A172 (cell line): ENCODE measurements around the gene TNFRSF1B. TPM values are rescaled to one million over a fixed set of nuclear protein-coding genes. Genes with fewer than 3 reads are reported as not detected.
A peak's percentile ranks its signal among the peaks of the same experiment; 100 is the strongest.

ENCODE experiments used
- DNase-seq: peaks from one replicate; pipeline ENCODE4 v3.0.0-alpha.2; 2015; ENCODE audit warnings: low spot score
- total RNA-seq: library from RNA; depleted of rRNA; stranded (reverse); fragments of >200 nt; shearing (Covaris generic); gene quantifications from 2 replicates; pipeline ENCODE4 v1.2.3, GENCODE V29; 2014; rRNA removed

Gene TNFRSF1B
- total RNA-seq, result not detected in 2 replicates

- DNase-seq, result no peak
Measured at GRCh38 chr1:12166834-12167492, at the start of gene TNFRSF1B. Gene TNFRSF1B (plus strand): TSS chr1:12166991. CDS start chr1:12167092, 101 bp downstream.

DNA sequence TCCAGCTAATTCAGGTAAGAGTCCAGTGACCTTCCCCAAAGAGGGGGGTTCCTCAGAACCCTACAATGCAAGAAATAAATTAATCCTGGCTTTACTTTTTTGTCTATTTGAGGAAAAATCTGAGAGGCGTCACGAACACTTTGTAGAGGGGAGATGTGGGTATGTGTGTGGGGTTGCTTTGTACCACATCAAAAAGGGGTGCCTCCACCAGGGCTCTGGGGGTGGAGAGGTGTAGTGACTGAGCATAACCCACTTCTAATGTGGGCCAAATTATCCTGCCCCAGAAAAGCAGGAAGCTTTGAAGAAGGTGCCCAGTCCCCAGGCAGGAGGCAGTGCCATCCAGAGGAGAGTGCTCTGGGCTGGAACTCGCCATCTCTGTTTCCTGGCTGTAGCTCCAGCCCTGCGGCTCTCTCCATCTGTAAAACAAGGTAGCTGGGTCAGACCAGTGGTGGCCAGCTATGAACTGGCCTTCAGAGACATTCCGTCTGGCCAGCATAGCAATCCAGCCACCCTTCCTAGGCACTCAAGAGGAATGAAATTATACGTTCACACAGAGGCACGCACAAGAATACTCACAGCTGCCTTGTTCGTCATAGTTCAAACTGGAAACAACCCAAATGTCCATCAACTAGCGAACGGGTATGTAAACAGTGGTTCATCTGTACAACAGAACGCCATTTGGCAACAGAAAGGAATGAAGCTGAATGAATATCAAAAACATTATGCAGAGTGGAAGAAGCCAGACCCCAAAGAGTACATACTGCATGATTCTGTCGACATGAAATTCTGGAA, 45.4 kb upstream of the TNFRSF1B start:
- DNase-seq, result no peak

DNA sequence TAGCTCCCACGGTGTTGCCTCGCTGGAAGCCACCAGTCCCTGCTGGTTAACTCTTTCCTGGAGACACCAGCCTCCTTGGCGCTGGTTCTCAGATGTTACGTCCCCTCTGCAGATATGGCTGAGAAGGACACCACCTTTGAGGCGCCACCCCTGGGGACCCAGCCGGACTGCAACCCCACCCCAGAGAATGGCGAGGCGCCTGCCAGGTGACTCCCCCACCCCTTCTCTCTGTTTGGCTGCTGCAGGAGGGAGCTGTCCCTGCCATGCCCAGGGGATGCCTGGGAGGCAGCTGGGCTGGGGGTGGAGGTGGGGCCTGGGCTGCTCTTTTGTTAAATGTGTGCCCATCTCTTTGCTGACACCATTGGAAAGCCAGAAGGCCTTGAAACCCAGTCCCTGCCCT, 43.6 kb upstream of the TNFRSF1B start:
- DNase-seq, result no peak

DNA sequence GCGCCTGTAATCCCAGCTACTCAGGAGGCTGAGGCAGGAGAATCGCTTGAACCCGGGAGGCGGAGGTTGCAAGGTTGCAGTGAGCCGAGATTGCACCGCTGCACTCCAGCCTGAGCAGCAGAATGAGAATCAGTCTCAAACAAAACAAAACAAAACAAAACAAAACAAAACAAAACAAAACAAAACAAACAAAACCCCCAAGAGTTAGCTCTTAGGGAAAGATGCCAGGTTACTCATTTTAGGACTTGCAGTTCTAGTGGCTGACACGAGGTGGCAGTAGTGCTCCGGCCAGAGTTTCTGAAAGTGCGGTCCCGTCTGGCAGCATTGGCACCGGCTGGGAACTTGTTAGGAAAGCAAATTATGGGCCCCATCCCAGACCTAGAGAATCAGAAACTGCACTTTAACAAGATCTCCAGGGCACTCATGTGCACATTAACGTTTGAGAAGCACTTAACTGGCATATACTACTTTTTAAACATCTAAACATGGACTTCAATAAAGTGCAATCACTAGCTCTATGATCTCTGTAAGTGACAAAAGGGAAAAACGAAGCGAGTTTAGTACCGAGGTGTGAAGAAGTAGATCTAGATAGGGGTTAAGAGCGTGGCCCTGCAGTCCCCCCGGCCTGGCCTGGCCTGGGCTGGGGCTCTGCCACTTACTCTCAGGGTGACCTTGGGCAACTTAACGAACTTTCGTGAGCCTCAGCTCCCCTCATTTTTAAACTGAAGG, 41.9 kb upstream of the TNFRSF1B start:
- DNase-seq, result peak; percentile 24

GRCh38 chr1:12125422-12126355, 41.1 kb upstream of the TNFRSF1B start:
- no peak for DNase-seq

GRCh38 chr1:12126781-12127180, 40.0 kb upstream of the TNFRSF1B start:
- DNase-seq, result no peak

DNA sequence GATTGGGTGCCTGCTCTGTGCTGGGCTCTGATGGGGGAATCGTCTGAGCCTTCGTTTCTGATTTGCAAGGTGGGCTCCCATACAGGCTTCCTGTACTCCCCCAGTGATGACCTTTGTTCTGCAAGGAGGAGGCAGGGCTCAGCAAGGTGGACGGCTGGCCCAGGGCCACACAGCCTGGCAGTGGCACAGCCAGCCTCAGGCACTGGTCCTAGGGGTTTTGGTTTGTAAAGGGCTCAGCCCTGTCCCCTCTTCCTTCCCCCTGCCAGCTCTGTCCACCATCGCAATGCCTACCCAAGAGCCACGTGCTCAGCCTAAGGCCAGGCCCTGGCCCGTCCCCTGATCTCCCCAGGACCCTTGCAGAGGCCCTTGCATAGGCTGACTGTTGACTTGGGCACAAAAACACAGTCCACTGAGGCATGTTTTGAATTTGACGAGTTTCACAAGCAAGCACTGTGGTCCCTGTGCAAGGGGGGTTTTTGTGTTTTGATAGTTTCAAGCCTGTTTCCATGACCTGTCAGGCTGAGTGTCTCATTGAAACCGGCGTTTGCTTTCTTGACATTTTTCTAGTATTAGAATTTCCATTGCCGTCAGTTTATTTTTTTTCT, 39.5 kb upstream of the TNFRSF1B start:
- no peak for DNase-seq

GRCh38 chr1:12128120-12128519, 38.7 kb upstream of the TNFRSF1B start:
- DNase-seq, result no peak

GRCh38 chr1:12129624-12130023, 37.2 kb upstream of the TNFRSF1B start:
- DNase-seq, result no peak

GRCh38 chr1:12130466-12131130, 36.2 kb upstream of the TNFRSF1B start:
- no peak for DNase-seq

GRCh38 chr1:12132078-12132477, 34.7 kb upstream of the TNFRSF1B start:
- DNase-seq, result peak; percentile 34

- no peak for DNase-seq
Measured at GRCh38 chr1:12134716-12135115, 32.1 kb upstream of the TNFRSF1B start.

DNA sequence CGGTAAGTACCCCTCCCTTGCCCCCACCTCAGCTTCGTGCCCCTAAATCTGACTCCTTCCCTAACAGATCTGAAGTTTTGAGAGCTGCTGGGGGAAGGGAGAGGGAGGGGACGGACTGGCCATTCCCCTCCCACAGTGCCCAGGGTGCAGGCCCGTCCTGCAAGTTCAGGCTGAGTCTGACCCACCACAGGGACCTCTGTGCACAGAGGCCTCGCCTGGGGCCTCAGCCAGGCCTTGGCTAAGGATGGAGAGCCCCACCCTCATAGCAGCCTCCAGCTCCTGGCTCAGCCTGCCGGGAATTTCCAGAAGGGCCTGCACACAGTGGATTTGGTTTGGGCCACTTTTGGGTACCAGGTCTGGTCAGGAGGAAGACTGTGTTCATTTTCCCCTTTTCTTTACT, 31.2 kb upstream of the TNFRSF1B start:
- no peak for DNase-seq

DNA sequence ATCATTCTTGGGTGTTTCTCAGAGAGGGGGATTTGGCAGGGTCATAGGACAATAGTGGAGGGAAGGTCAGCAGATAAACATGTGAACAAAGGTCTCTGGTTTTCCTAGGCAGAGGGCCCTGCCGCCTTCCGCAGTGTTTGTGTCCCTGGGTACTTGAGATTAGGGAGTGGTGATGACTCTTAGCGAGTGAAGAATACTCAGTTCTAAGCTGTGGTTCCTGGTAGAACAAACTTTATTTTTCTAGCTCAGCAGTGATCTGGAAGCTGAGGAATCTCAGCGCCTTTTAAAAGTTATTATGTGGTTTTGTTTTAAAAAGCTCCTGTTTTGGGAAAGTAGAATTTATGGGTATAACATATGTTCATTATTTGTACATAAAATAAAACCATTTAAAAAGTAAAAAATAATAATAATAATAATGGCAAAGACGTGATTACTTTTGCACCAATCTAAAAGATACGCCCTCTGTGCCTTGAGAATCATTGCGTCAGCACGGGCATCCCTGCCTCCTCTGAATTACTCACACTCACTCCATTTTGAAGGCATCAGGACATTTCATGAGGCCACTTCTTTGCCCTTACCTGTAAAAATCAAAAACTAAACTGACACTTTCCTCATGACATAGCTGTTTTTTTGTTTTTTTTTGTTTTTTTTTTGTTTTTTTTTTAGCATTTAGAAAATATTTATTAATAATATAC, 29.7 kb upstream of the TNFRSF1B start:
- DNase-seq, result no peak

DNA sequence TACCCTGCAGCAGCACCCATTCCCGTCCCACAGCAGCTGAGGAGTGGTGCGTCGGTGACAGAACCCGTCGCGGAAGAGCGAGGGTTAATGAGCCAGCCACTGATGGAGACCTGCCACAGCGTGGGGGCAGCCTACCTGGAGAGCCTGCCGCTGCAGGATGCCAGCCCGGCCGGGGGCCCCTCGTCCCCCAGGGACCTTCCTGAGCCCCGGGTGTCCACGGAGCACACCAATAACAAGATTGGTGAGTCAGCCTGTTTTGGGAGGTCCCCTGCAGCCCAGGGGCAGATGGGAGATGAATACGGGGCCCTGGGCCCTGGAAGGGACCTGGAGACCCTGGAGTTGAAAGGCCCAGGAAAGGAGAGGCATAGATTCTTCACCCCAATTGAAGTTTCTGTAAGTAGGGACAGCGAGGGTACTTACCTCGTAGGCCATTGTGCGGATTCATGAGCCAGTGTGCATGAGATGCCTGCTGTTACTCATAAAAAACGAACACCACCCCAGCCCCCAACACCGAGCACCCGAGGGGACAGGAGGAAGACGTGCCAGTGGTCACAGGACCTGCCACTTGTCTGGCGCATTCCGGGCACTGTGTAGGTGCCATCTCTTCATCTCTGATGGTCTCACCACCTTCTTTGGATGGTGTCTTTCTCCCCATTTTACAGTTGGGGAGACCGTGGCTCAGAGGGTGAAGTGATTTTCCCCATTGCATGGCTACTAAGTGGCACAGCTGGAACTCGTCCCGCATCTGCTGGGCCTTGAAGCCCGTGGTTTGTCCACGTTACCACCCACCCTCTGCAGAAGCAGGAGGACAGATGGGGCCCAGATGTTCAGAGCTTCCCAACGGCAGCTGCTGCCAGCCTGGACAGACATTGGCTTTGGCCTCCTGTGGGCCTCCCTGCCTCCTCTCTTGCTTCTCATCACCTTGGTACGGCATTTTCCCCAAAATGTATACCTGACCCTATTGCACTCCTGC, 28.3 kb upstream of the TNFRSF1B start:
- no peak for DNase-seq

DNA sequence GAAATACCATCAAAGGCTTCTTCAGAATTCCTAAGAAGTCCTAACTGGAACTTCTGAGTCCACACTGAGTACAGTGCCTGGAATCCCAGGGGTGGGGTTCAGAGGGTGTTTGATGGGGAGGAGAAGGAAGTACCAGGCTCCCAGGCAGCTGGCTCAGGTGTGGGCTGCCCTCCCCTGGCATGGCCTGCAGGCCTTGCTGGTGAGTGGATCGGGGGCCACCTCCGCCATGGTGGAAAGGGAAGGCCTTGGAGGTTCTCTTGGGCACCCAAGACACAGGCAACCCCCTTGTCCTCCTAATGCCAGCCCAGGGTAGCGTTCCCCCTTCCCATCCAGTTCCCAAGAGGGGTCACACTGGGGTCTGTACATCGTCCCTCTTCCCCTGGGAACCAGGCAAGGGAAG, 26.8 kb upstream of the TNFRSF1B start:
- no peak for DNase-seq

GRCh38 chr1:12140515-12141162, 26.2 kb upstream of the TNFRSF1B start:
- DNase-seq, result no peak
